Stimulated activated naive CD8-positive, alpha-beta T cell treated with anti-CD3 and anti-CD28 coated beads, Interleukin-15, Interleukin-2, amounts not matched to agents 100 ng/mL and 50 ng/mL, for 24 hours (primary cell): ENCODE data around the gene SCN1A.
"Not testable (repeated sequence)": the region's sequence is repeated elsewhere in the genome, so short reads cannot be mapped to it uniquely, and the experiment has no call there.

Source experiments
- H3K27ac Mint-ChIP-seq: one replicate; pipeline ENCODE4 v1.8.0; 2021; ENCODE audit warnings: mild to moderate bottlenecking, mixed read lengths
- H3K27me3 Mint-ChIP-seq: one replicate; pipeline ENCODE4 v1.8.0; 2021; ENCODE audit warnings: mixed read lengths
- H3K36me3 Mint-ChIP-seq: one replicate; pipeline ENCODE4 v1.8.0; 2021; ENCODE audit warnings: low read depth, mixed read lengths
- H3K4me1 Mint-ChIP-seq: one replicate; pipeline ENCODE4 v1.8.0; 2021; ENCODE audit warnings: low read depth, mixed read lengths
- H3K4me3 Mint-ChIP-seq: one replicate; pipeline ENCODE4 v1.8.0; 2021; ENCODE audit warnings: mild to moderate bottlenecking, mixed read lengths
- H3K9me3 Mint-ChIP-seq: one replicate; pipeline ENCODE4 v1.8.0; 2021; ENCODE audit warnings: mixed read lengths

Gene SCN1A

DNA sequence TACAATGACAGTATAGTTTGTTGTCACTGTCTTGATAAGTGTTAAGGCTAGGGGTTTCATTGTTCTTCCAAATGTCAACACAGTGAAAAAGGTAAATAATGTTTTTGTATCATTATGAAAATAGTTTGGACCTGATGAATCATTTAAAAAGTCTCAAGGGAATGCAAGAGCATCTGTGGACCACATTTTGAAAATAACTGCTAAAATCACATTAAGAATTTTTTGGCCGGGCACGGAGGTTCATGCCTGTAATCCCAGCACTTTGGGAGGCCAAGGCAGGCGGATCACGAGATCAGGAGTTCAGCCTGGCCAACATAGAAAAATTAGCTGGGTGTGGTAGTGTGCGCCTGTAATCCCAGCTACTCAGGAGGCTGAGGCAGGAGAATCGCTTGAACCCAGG lies 10.3 kb downstream of the SCN1A start:
- no peaks in the 10 kb centered on the region for H3K36me3 Mint-ChIP-seq
- H3K4me3 Mint-ChIP-seq: no peak overlapping the region
- no peaks in the 10 kb centered on the region for H3K9me3 Mint-ChIP-seq
- H3K27me3 Mint-ChIP-seq: no peaks in the 10 kb centered on the region
- no peak overlapping the region for H3K27ac Mint-ChIP-seq
- no peaks in the 10 kb centered on the region for H3K4me1 Mint-ChIP-seq

DNA sequence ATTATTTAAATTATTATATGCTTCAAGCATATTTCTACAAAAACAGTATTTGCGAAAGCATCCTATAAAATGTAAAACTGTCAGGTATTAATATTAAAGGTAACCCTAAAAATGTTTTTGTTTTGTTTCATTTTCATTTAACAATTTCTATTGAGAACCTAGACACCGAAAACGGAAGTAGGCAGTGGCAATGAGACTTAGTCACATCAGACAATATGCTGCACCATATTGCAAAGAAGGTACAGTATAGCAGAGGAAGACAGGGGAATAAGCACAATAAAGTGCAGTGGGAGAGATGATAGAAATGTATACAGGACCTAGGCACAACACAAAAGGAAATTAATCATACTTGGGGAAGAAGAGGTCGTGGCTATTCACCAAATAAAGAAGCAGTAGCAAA lies 12.2 kb downstream of the SCN1A start:
- no peaks in the 10 kb centered on the region for H3K9me3 Mint-ChIP-seq
- no peak overlapping the region for H3K4me3 Mint-ChIP-seq
- H3K36me3 Mint-ChIP-seq: no peaks in the 10 kb centered on the region
- H3K27ac Mint-ChIP-seq: no peak overlapping the region
- no peaks in the 10 kb centered on the region for H3K27me3 Mint-ChIP-seq
- H3K4me1 Mint-ChIP-seq: no peaks in the 10 kb centered on the region

DNA sequence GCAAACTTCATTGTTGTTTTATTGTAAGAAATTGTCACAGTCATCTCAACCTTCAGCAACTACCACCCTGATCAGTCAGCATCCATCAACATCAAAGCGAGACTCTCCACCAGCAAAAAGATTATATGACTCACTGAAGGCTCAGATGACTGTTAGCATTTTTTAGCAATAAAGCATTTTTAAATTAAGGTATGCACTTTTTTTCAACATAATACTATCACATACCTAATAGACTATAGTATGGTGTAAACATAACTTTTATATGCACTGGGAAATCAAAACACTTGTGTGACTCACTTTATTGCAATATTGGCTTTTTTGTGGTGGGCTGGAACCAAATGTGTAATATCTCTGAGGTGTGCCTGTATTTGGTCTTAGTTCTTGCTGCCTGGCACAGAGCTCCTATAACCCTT lies 15.6 kb downstream of the SCN1A start:
- Mint-ChIP-seq H3K27me3 (no peaks in the 10 kb centered on the region), H3K36me3 (no peaks in the 10 kb centered on the region), H3K4me3 (no peak overlapping the region), H3K9me3 (no peaks in the 10 kb centered on the region), H3K4me1 (no peaks in the 10 kb centered on the region), H3K27ac (no peak overlapping the region)

DNA sequence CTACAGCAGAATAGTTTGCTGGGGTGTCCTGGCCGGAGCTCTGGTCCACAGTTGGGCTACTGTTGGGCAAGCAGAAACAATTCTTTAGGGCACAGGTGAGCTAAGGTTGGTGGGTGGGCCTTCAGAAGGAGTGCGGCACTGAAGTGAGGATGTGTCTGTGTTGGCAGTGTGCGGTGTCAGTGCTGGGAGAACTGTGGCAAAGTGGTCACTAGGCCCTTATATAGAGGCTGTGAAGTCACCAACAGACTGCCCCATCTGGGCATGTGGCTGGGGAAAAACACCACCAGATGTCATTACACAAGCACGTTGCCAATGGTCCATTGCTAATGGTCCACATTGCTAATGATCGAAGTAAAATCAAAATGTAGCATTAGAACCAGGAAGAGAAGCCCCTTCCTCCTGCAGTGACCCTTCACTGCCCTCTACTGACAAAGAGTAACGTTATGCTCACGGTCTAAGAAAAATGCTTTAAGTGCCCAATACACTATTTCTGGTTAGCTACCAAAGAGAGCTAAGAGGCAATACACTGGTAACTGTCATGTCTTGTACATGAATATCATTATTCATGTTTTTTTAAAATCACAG lies 21.3 kb downstream of the SCN1A start:
- no peak overlapping the region for H3K27ac Mint-ChIP-seq
- H3K4me3 Mint-ChIP-seq: no peak overlapping the region
- no peaks in the 10 kb centered on the region for H3K4me1 Mint-ChIP-seq
- no peaks in the 10 kb centered on the region for H3K9me3 Mint-ChIP-seq
- H3K36me3 Mint-ChIP-seq: no peaks in the 10 kb centered on the region
- no peaks in the 10 kb centered on the region for H3K27me3 Mint-ChIP-seq

DNA sequence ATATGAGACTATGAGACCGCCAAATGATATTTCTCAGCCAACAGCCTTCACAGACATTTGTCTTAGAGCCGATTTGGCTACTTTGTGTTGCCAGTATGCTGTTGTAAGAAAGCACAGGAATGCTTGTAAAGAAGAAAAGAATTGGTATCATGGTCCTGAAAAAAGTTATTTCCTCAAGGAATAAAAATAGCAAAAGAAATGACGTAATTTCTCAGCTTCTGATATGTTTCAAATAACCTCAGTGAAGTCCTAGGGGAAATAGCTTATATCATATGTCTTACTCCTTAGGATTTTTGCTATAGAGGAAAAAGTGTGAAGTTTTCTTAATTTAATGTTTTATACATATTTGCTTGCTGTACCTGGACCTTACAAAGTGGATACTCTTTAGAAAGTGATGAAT lies 23.0 kb downstream of the SCN1A start:
- no peaks in the 10 kb centered on the region for H3K27me3 Mint-ChIP-seq
- H3K4me1 Mint-ChIP-seq: no peaks in the 10 kb centered on the region
- no peaks in the 10 kb centered on the region for H3K36me3 Mint-ChIP-seq
- H3K9me3 Mint-ChIP-seq: no peaks in the 10 kb centered on the region
- no peak overlapping the region for H3K27ac Mint-ChIP-seq
- H3K4me3 Mint-ChIP-seq: no peak overlapping the region

DNA sequence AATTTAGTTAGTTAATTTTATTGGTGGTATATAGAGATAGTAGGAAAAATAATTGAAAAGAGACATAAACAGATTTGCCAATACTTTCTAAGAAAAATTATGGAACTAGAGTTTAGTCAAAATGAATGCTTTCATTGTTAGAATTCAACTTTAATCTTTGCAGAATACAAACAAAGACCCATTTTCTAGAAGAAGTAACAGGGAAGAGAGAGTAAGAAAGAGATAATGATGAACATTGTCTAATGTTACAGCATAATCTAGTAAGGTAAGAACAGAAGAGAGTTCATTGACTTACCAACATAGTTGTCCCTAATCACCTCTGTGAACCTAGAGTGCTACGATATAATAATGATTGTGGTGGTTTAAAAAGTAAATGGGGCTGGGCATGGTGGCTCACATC lies 23.7 kb downstream of the SCN1A start:
- Mint-ChIP-seq H3K27me3 (no peaks in the 10 kb centered on the region), H3K36me3 (no peaks in the 10 kb centered on the region), H3K27ac (no peak overlapping the region), H3K4me3 (no peak overlapping the region), H3K4me1 (no peaks in the 10 kb centered on the region), H3K9me3 (no peaks in the 10 kb centered on the region)

DNA sequence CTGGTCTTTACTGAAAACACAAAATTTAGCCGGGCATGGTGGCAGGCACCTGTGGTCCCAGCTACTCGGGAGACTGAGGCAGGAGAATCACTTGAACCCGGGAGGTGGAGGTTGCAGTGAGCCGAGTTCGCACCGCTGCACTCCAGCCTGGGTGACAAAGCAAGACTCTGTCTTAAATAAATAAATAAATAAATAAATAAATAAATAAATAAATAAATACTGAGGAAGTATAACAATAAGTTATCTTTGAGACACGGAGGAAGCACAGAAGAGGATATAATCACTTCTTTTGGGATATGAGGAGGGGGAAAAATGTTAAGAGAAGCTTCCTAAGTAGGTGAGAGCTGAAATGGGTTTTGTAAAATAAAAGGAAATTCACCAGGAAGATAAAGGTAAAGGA lies 24.5 kb downstream of the SCN1A start:
- not testable (repeated sequence) for H3K4me3 Mint-ChIP-seq, H3K27me3 Mint-ChIP-seq, H3K27ac Mint-ChIP-seq, H3K36me3 Mint-ChIP-seq, H3K9me3 Mint-ChIP-seq, H3K4me1 Mint-ChIP-seq

DNA sequence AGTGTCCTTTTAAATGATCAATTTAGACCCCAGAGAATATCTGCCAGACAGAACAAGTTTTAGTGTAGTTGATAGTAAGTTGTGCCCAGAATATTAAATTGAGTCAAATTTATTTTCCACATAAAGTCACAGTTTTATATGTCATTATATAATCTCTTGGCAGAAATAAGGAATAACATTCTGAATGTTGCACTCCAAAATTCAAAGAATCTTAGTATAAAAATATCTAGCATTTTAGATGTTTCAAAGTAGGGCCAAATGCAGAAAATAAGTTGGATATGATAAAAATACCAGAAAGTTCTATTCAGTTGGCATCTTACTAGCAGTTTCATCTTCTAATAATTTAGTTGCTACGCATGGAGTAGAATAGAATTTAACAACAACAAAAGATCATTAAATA lies 33.5 kb downstream of the SCN1A start:
- no peak overlapping the region for H3K4me3 Mint-ChIP-seq
- H3K27me3 Mint-ChIP-seq: peaks cover 5% of the 10 kb centered on the region
- H3K36me3 Mint-ChIP-seq: no peaks in the 10 kb centered on the region
- no peak overlapping the region for H3K27ac Mint-ChIP-seq
- H3K4me1 Mint-ChIP-seq: no peaks in the 10 kb centered on the region
- H3K9me3 Mint-ChIP-seq: no peaks in the 10 kb centered on the region

DNA sequence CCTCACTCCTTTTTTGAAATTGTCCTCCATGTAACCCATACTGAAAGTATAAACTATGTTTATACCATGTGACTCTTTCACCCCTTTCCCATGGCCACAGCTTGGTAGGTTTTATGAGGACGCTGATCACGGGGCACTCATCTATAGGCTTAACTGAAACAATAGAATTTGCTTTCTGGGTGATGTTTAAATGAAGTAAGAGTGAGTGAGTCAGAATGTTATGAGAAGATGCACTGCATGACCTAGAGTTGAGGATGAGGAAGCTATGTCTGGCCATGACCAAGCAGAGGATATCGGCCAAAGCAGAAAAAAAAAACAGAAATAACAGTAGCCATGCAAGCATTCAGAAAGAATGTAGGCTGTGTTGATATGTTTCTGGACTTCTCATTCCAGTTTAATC lies 34.9 kb downstream of the SCN1A start:
- no peaks in the 10 kb centered on the region for H3K4me1 Mint-ChIP-seq
- H3K36me3 Mint-ChIP-seq: no peaks in the 10 kb centered on the region
- no peaks in the 10 kb centered on the region for H3K9me3 Mint-ChIP-seq
- no peak overlapping the region for H3K4me3 Mint-ChIP-seq
- H3K27ac Mint-ChIP-seq: no peak overlapping the region
- no peaks in the 10 kb centered on the region for H3K27me3 Mint-ChIP-seq

DNA sequence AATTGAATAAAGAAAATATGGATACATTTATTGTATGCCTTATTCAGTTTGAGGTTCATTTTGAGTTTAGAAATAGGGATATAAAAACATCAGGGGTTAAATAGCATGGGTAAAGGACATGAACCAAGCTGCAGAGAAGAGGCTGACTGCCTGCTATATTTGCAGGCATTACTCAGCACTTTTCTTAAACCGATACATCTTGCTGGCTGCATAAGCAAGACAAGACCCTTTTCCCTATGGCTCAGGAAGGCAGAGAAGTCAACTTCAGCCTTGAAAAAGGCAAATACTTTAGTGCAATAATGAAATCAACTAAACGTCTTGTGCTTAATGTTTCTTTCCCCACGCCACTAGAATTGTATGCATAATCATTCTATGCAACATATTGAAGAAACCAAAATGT lies 36.4 kb downstream of the SCN1A start:
- Mint-ChIP-seq H3K27me3 (no peaks in the 10 kb centered on the region), H3K27ac (no peak overlapping the region), H3K36me3 (no peaks in the 10 kb centered on the region), H3K9me3 (no peaks in the 10 kb centered on the region), H3K4me3 (no peak overlapping the region), H3K4me1 (no peaks in the 10 kb centered on the region)

DNA sequence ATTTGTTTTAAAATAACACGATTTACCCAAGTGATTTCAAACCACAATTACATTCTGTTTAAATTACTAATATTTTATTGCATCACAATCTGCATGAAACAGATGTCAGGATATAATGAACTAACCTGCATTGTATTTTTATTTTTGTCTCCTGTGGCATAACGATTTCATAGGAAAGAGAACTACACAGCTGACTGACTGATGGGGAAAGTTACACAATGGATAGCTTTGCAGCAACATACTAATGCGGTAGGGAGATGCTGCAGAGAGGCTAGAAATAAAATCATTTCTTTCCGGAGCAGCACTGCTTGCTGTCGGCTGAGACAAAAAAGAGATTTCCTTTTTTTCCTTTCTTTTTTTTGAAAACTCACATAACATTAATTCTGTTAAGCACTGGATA lies 36.9 kb downstream of the SCN1A start:
- Mint-ChIP-seq H3K4me1 (no peaks in the 10 kb centered on the region), H3K27me3 (no peaks in the 10 kb centered on the region), H3K4me3 (no peak overlapping the region), H3K9me3 (no peaks in the 10 kb centered on the region), H3K36me3 (no peaks in the 10 kb centered on the region), H3K27ac (no peak overlapping the region)

DNA sequence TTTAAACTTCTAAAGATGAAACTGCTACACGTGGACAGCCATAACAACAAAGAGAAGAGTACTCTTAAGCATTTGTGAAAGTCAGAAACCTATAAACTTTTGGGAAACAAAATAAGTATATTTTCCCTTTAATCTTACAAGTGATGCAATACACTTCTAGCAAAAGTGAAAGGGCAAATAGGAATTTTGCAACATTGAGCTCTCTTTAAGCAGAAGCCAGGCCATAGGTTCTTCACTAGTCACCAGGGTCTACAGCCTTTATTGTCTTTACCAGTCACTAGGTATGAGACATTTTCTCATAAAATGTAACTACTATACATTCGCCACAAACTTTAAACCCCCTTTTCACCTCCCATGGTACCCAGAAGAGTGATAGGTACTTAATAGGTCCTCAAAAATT lies 37.5 kb downstream of the SCN1A start:
- Mint-ChIP-seq H3K4me3 (no peak overlapping the region), H3K4me1 (no peaks in the 10 kb centered on the region)

DNA sequence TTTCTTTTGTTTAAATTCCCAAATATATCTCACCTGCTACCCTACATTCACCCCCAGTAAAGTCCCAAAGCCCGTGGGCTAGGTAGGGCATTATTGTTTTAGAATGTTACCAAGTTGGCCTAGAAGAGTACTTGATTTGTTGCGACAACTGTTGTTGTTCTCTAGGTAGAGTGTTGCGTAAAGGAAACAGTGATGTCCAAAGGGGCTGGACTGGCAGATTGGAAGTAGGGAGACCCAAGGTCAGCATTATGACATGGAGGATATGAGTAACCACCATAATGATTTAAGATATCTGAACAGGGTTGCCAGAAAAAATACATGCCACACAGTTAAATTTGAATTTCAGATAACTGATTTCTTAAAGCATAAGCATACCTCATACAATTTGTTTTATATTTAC lies 39.2 kb downstream of the SCN1A start:
- no peaks in the 10 kb centered on the region for H3K36me3 Mint-ChIP-seq
- no peaks in the 10 kb centered on the region for H3K27me3 Mint-ChIP-seq
- H3K27ac Mint-ChIP-seq: no peak overlapping the region
- no peak overlapping the region for H3K4me3 Mint-ChIP-seq
- no peaks in the 10 kb centered on the region for H3K9me3 Mint-ChIP-seq
- no peaks in the 10 kb centered on the region for H3K4me1 Mint-ChIP-seq

More for the DNA sequence above, 37.5 kb downstream of the SCN1A start:
- no peaks in the 10 kb centered on the region for H3K27me3 Mint-ChIP-seq
- H3K27ac Mint-ChIP-seq: no peak overlapping the region
- no peaks in the 10 kb centered on the region for H3K36me3 Mint-ChIP-seq
- H3K9me3 Mint-ChIP-seq: no peaks in the 10 kb centered on the region

DNA sequence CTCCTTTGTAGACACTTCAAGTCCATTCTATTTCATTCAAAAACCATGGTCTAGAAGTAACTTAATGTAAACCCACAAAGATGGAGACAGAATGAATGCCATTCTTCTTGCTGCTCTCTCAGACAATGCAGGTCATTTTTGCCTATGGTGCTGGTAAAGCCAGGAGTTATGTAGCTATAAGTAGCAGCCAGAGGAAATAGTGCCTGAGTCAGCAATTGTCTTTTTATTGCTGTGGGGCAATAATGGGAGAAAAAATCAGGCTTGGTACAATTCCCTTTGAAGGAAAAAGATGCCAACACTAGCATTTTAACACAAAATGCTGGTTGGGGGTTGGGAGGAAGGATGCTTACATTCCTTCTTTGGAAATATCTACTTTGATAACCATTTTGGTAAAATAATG lies 43.5 kb downstream of the SCN1A start:
- Mint-ChIP-seq H3K4me3 (no peak overlapping the region), H3K27ac (no peak overlapping the region), H3K36me3 (no peaks in the 10 kb centered on the region), H3K27me3 (no peaks in the 10 kb centered on the region), H3K9me3 (no peaks in the 10 kb centered on the region), H3K4me1 (no peaks in the 10 kb centered on the region)

DNA sequence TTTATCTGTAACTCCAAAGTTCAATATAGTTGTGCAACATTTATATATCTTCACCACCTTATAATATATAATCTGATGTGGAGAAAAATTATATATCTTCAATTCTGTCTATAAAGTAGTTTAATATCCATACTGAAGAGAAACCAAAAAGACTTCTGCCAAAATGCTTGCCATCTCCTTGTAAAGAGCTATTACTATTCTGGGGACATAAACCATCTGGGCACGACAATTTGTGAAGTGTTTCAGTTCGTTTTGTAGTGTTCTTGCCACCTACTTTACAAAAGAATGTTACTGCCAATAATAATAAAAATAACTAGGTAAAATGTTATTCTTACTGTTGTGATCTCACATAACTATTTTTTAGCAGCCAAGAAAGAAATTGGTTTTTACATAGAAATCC lies 45.1 kb downstream of the SCN1A start:
- no peaks in the 10 kb centered on the region for H3K36me3 Mint-ChIP-seq
- no peaks in the 10 kb centered on the region for H3K9me3 Mint-ChIP-seq
- no peak overlapping the region for H3K27ac Mint-ChIP-seq
- H3K4me1 Mint-ChIP-seq: no peaks in the 10 kb centered on the region
- H3K4me3 Mint-ChIP-seq: no peak overlapping the region
- no peaks in the 10 kb centered on the region for H3K27me3 Mint-ChIP-seq

DNA sequence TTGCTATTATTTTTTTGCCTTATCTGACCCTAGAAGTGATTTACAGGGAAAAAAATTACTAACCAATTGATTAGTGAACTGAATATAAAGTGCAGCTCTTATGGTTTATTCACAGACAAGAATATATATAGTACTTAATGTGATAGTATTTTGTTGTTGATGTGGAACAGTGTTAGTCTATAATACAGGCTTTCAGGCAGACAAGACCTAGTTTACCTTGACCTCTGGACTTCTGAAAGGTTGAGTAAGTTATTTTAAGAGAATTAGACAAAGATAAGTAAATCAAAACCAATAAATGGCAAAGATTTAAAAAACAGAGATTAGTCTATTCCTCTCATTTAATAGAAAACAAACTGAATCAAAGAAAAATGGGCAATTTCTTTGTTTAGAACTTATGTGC lies 46.0 kb downstream of the SCN1A start:
- Mint-ChIP-seq H3K4me3 (no peak overlapping the region), H3K27me3 (peaks cover 3% of the 10 kb centered on the region), H3K27ac (no peak overlapping the region), H3K4me1 (no peaks in the 10 kb centered on the region), H3K36me3 (no peaks in the 10 kb centered on the region), H3K9me3 (no peaks in the 10 kb centered on the region)
